HL-60 (cell line): ENCODE measurements around the gene C6orf52.
"Not testable (repeated sequence)": the region's sequence is repeated elsewhere in the genome, so short reads cannot be mapped to it uniquely, and the experiment has no call there.

ENCODE experiments used
- DNase-seq, 2 experiments: peaks; one replicate each; pipeline ENCODE4 v3.0.0-alpha.2; 2010 to 2020; ENCODE audit warnings: low read depth in 1 of 2, low spot score in 1 of 2
- H3K27ac ChIP-seq: fragments of 250-450 bp; sonication (Bioruptor Pico); replicated peaks from 2 replicates; pipeline ENCODE4 v1.5.1; 2020; ENCODE audit warnings: mild to moderate bottlenecking, moderate library complexity
- H3K27me3 ChIP-seq: fragments of 250-450 bp; sonication (Bioruptor Pico); 2 replicates; pipeline ENCODE4 v1.5.1; 2021; ENCODE audit warnings: mild to moderate bottlenecking, moderate library complexity; ENCODE audit not compliant: insufficient read depth, poor library complexity, severe bottlenecking
- H3K4me3 ChIP-seq: replicated peaks from 2 replicates; pipeline ENCODE4 v1.5.1; 2011; ENCODE audit warnings: mild to moderate bottlenecking, control low read depth, low read length; ENCODE audit not compliant: insufficient read depth
- CTCF ChIP-seq: IDR thresholded peaks from one replicate; pipeline ENCODE4 v1.5.1; 2011; ENCODE audit warnings: low read length, control low read depth, inconsistent platforms; ENCODE audit not compliant: insufficient read depth
- GABPA ChIP-seq: IDR thresholded peaks from 2 replicates; pipeline ENCODE4 v1.6.1; 2012; ENCODE audit warnings: low read depth
- POLR2AphosphoS5 ChIP-seq: IDR thresholded peaks from 2 replicates; pipeline ENCODE4 v1.6.1; 2012; ENCODE audit warnings: low read depth
- REST ChIP-seq: IDR thresholded peaks from 2 replicates; pipeline ENCODE4 v1.6.1; 2012; ENCODE audit warnings: low read depth; ENCODE audit not compliant: insufficient replicate concordance
- SPI1 ChIP-seq: IDR thresholded peaks from 2 replicates; pipeline ENCODE4 v1.6.1; 2012; ENCODE audit warnings: low read depth, mild to moderate bottlenecking, borderline replicate concordance

The C6orf52 gene

GRCh38 chr6:10722820-10723566 is 28.6 kb upstream of the C6orf52 start, which contains the start of gene TMEM14C:
Gene TMEM14C, plus strand, starts transcription at chr6:10723070. Its CDS starts 1,544 bp downstream, at chr6:10724614.
- DNase-seq, result peak; percentile 96
- H3K4me3 ChIP-seq, result peak within 1 kb of the TSS; percentile 46
- TF ChIP-seq CTCF (no peak), REST (peak; percentile 57), GABPA (0 out of 2 replicates have a peak, but pooled peaks have one; percentile 46), POLR2AphosphoS5 (peak; percentile 86), SPI1 (no peak)
- H3K27ac ChIP-seq, result peak within 1 kb of the TSS; percentile 79
- no peaks in the 10 kb centered on the region for H3K27me3 ChIP-seq

- Histone ChIP-seq H3K4me3 (peak overlapping the region; percentile 46), H3K27ac (peak overlapping the region; percentile 79), H3K27me3 (no peaks in the 10 kb centered on the region)
- DNase-seq, result no peak
- no peak for TF ChIP-seq REST
- TF ChIP-seq POLR2AphosphoS5, result no peak
These were observed 28.1 kb upstream of the C6orf52 start for GRCh38 chr6:10722570-10722819.

- Histone ChIP-seq H3K27ac (peak overlapping the region; percentile 79), H3K27me3 (no peaks in the 10 kb centered on the region), H3K4me3 (peak overlapping the region; percentile 46)
- DNase-seq, result no peak
- TF ChIP-seq CTCF, result no peak
- TF ChIP-seq GABPA, result no peak
- no peak for TF ChIP-seq POLR2AphosphoS5
- no peak for TF ChIP-seq SPI1
- no peak for TF ChIP-seq REST
These were observed 27.6 kb upstream of the C6orf52 start for GRCh38 chr6:10721850-10722569.

GRCh38 chr6:10720960-10721849 is 26.8 kb upstream of the C6orf52 start:
- Histone ChIP-seq H3K27ac (peak overlapping the region; percentile 83), H3K4me3 (peak overlapping the region; percentile 49)
- peak in 1 of 2 experiments; percentile 27 for DNase-seq

More at GRCh38 chr6:10720960-10721849, 26.8 kb upstream of the C6orf52 start:
- not testable (repeated sequence) for H3K27me3 ChIP-seq
